ENCODE results near the gene CCDC7.

DNA sequence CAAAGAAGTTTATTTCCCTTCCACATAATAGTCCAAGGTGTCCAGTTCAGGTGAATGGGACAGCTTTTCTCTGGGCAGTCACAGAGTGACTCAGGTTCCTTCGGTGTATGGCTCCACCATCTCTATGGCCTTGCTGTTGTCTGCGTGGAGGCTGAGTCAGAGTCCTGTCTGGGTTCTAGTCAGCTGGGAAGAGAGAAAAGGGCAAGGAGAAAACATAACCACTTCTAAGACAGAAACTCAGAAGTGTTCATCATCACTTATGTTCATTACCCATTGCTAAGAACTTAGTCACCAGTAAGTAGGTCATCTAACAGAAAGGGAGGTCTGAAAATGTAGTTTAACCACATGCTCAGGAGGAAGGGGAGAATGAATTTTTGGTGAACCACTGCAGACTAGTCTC is 32.4 kb upstream of the CCDC7 start:
- TF ChIP-seq, protein P1, sequence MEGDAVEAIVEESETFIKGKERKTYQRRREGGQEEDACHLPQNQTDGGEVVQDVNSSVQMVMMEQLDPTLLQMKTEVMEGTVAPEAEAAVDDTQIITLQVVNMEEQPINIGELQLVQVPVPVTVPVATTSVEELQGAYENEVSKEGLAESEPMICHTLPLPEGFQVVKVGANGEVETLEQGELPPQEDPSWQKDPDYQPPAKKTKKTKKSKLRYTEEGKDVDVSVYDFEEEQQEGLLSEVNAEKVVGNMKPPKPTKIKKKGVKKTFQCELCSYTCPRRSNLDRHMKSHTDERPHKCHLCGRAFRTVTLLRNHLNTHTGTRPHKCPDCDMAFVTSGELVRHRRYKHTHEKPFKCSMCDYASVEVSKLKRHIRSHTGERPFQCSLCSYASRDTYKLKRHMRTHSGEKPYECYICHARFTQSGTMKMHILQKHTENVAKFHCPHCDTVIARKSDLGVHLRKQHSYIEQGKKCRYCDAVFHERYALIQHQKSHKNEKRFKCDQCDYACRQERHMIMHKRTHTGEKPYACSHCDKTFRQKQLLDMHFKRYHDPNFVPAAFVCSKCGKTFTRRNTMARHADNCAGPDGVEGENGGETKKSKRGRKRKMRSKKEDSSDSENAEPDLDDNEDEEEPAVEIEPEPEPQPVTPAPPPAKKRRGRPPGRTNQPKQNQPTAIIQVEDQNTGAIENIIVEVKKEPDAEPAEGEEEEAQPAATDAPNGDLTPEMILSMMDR (IDR thresholded peaks at IDR 0.05): no peak
- TF ChIP-seq POLR2A (IDR thresholded peaks at IDR 0.05): no peak
